NCI-H146 treated with DMSO at 0.1 percent for 48 hours (cell line): ENCODE results near the gene NR4A1.

Experiments
- DNase-seq: peaks from one replicate; lab custom pipeline; 2025; ENCODE audit not compliant: unreplicated experiment; lab: John Stamatoyannopoulos, UW

NR4A1 gene

GRCh38 chr12:52018433-52019112 lies 32.7 kb upstream of the NR4A1 start:
- peak; percentile 67 for DNase-seq

- peak; percentile 57 for DNase-seq
Measured at GRCh38 chr12:52019113-52019770, 32.0 kb upstream of the NR4A1 start.

DNA sequence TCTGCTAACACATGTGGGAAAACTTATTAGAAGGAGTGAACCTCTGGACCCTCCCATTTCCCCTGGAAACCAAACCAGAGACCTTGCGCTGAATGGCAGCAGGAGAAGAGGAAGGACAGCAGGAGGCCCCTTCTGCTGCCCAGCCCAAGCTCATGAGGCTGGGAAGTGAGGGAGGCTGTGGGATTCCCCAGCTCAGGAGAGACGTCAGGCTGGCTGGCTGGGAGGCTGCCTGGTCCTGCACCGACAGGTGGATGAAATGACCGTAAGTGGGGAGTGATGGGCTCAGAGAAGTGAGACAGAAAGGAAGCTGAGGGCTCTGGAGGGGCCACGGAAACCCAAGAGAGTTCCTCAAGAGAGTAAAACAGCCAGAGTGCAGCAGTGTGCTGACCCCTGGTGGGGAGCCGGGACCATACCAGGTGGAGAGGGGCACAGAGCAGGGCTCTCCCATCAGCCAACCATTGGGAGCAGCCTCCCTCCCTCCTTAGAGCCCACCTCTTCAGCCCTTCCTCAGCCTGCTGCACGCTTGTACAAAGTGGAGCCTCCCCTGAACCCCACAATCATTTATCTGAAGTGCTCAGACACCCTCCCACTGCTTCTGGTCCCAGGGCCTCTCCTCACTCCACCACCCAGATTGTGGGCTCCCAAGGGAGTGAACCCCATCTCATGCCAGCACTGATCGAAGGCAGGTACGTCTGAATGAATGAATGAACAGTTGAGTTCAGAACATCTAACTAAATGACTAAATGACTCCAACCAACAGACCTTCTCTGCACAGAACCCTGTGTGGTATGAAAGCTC lies 30.5 kb upstream of the NR4A1 start:
- DNase-seq = peak; percentile 71

GRCh38 chr12:52022841-52023181 lies 28.4 kb upstream of the NR4A1 start:
- DNase-seq = peak; percentile 61

- DNase-seq = peak; percentile 64
Measured at GRCh38 chr12:52023182-52023975, 27.9 kb upstream of the NR4A1 start.

- peak; percentile 64 for DNase-seq
Measured at GRCh38 chr12:52023976-52024688, 27.1 kb upstream of the NR4A1 start.

DNA sequence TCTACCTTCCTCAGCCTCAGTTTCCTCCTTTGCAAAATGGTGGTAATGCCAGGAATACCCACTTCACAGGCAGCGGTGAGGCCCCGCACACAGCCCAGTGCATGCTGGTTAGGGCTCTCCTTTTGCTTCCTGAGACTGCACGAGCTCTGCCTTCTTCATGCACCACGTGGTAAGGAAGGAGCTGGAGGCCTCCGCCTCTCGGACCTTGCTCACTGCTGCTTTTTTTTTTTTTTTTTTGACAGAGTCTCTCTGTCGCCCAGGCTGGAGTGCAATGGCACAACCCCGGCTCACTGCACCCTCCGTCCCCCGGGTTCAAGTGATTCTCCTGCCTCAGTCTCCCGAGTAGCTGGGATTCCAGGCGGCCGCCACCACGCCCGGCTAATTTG lies 26.4 kb upstream of the NR4A1 start:
- no peak for DNase-seq

GRCh38 chr12:52026263-52026662 lies 25.0 kb upstream of the NR4A1 start:
- DNase-seq = no peak

DNA sequence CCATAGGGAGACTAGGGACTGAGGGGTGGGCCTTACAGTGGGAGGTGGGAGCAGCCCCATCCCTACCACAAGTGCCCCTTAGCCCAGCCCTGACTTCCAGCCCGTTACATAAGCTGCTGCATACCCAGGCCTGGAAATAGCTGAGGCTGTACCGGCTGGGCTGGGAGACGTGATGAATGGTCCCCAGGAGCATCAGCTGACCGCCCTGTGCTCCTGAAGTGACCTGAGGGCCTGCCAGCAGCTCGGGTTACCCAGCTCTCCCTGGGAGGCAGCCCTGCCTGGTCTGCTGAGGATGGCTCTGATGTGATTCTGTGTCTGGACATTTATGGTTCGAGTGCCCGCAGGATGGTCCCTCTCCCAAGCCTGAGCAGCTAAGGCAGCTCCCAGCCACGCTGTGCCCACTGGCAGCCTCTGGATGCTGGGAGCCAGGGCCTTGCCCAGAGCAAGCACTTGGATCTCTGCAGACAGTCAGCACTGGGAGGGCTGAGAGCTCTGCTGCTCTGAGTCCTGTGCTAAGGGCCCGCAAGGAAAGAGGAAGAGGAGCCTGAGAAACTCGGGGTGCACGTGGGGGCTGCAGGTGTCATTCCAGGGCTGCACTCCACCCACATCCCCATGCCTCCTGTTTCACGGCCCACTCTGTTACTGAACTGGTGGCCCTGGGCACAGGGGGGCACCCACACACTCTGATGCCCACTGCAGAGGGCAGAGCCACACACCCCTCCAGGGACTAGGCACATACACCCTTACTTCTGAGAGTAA lies 24.0 kb upstream of the NR4A1 start:
- DNase-seq = no peak

DNA sequence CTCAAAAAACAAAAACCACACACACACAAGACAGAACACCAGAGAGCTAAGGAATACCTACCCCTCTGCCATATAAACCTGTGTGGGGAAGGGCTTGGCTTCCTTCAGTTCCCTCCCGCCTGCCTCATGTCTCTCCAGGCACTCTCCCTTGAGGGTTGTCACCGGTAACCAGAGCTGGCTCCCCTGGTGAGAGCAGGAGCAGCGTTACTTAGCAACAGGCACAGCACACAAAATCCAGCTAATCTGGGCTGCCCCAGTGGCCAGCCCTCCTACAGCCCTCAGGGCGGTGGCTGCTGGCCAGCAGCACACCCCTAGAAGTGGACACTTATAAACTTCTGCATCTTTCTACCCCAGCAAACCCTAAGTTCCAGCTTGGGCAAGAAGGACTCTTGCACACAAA lies 21.6 kb upstream of the NR4A1 start:
- DNase-seq = peak; percentile 93

GRCh38 chr12:52032446-52032803 lies 18.8 kb upstream of the NR4A1 start:
- DNase-seq = no peak

GRCh38 chr12:52032804-52033445 lies 18.3 kb upstream of the NR4A1 start:
- DNase-seq = peak; percentile 96

GRCh38 chr12:52033446-52034140 lies 17.6 kb upstream of the NR4A1 start:
- DNase-seq = no peak

DNA sequence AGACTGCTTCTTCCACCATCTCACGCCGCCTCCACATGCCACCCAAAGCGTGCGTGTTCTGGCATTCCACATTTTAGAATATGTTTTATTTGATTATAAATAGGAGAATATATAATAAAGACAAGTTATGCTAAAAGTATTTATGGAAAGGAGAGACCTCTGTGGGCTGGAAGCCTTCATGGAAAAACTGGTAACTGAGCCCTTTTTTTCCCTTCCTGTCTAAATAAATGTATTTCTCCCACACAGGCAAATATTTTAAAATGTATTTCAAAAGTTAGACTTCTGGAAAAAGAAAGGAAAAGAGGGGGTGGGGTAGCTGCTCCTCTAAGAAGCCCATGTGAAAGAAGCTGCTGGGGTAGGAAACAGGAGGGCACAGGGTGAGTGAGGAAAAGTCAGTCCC lies 16.1 kb upstream of the NR4A1 start:
- no peak for DNase-seq

DNA sequence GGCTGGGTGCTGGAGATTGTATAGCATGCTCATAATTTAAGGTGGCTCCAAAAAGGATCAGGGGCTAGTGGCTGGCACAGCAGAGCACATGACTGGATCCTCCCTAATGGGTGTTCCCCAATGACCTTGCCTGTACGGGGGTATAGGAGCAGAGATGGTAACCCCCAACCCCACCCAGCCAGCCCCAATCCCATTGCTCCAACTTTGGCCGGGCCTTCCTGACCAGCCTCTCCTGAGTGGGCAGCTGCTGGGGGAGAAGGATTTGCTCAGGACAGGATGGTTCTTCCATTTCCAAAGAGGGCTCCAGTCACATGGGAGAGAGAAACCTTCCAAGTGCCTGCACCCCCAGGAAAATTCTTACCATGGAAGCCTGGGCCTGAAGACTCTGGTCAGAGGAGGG lies 15.3 kb upstream of the NR4A1 start:
- DNase-seq = no peak

DNA sequence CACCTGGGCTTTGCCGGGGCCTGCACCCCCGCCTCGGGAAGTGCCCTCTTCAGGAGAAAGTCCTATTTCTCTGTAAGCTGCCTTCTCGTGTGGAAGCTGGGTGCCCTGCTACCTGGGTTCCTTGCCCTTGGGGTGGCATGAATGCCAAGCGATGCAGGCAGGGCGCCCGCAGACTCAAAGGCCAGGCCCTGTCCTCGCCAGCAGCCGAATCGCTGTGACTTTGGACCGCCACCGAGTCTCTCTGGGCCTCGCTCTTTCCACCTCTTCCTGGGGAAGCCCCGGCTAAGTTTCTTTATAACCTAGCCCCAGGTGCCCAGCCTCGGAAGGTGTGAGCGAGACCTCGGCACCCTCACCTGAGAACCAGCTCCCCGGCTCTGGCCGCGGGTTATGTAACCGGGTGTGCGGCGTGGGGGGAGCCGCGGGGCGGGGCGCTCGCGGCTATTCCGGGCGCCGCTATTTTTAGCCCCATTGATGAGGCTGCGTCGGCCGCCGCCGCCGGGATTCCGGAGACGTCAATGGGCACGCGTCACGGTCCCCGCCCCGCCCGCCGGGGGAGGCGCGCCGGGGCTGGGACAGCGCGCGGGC lies 14.6 kb upstream of the NR4A1 start:
- peak; percentile 42 for DNase-seq

DNA sequence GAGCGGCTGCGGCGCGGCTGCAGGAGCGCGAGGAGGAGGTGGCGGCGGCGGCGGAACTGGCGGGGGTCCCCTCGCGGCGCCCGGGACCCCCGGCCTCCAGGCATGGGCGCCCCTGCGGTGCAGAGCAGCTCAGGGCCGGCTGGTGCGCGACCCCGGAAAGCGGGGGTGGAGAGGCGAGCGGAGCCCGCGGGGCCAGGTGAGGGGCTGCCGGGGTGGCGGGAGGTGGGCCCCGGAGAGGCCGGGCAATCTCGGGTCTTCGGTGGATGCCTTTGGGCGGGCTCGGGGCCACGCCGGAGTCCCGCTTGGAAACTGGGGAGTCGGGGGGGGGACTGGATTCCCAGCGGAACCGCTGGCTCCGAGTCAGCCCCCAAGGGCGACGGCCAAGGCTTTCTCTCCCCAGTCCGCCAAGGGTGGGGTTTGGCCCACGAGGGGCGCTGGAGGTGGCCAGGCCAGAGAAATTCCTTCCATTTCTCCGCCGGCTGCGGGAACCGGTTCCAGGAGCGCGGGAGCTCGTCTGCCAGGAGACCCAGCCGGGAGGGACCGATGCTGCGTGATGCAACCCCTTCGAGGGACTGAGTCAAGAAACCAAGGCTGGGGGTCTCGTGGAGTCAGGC lies 13.9 kb upstream of the NR4A1 start:
- no peak for DNase-seq

- DNase-seq = no peak
Measured at GRCh38 chr12:52038447-52038846, 12.8 kb upstream of the NR4A1 start.
